ENCODE results near the gene ZC3H7A.

The ZC3H7A gene

DNA sequence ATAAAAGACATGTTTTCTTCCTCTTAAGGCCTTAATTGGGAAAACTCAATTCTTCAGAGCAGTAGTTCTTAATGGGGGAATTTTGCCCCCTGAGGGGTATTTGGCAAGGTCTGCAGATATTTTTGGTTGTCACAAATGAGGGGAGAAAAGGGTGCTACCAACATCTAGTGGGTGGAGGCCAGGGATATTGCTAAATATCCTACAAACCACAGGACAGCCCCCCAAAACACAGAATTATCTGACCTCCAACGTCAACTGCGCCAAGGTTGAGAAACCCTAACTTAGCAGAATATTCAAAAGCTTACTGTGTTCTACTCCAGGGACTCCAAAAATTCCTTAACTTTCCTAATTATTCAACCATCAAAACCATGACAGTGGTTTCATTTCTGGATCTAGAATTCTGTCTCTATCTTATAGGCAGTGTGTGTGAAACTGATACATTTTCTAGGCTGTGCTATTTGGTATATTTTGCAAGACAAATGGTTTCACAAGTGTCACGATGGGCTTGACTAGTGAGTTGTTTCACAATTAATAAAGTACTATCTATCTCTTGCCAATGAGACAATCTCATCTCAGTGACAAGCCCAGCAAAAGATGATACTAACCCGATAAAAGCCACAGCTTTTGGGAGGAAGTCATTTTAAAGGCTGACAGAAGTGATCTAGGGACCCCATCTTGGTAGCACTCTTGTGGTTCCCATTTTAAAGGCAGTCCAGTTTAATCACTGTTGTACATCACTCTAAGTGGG, 69.1 kb downstream of the ZC3H7A start:
- DNase-seq (ENCODE audit: low read depth) = no peak
- no peak overlapping the region for H3K4me3 ChIP-seq (ENCODE audit: low read length)
- TF ChIP-seq, protein P1, sequence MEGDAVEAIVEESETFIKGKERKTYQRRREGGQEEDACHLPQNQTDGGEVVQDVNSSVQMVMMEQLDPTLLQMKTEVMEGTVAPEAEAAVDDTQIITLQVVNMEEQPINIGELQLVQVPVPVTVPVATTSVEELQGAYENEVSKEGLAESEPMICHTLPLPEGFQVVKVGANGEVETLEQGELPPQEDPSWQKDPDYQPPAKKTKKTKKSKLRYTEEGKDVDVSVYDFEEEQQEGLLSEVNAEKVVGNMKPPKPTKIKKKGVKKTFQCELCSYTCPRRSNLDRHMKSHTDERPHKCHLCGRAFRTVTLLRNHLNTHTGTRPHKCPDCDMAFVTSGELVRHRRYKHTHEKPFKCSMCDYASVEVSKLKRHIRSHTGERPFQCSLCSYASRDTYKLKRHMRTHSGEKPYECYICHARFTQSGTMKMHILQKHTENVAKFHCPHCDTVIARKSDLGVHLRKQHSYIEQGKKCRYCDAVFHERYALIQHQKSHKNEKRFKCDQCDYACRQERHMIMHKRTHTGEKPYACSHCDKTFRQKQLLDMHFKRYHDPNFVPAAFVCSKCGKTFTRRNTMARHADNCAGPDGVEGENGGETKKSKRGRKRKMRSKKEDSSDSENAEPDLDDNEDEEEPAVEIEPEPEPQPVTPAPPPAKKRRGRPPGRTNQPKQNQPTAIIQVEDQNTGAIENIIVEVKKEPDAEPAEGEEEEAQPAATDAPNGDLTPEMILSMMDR (IDR thresholded peaks at IDR 0.05; ENCODE audit: insufficient read depth, low read depth, low read length, missing control alignments) = no peak

DNA sequence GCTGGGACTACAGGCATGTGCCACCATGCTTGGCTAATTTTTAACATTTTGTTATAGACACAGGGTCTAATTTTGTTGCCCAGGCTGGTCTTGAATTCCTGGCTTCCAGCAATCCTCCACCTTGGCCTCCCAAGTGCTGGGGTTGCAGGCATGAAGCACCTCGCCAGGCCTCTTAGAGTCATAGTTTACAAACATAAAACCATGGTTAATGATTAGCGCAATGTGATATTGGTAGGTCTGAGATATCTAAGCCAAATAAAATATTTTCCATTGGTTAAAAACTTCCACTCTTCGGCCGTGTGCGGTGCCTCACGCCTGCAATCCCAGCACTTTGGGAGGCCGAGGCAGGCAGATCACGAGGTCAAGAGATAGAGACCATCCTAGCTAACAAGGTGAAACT, 71.0 kb downstream of the ZC3H7A start:
- DNase-seq (ENCODE audit: low read depth) = no peak
- no peak overlapping the region for H3K4me3 ChIP-seq (ENCODE audit: low read length)
- TF ChIP-seq, protein P1 (IDR thresholded peaks at IDR 0.05; ENCODE audit: insufficient read depth, low read depth, low read length, missing control alignments) = no peak

DNA sequence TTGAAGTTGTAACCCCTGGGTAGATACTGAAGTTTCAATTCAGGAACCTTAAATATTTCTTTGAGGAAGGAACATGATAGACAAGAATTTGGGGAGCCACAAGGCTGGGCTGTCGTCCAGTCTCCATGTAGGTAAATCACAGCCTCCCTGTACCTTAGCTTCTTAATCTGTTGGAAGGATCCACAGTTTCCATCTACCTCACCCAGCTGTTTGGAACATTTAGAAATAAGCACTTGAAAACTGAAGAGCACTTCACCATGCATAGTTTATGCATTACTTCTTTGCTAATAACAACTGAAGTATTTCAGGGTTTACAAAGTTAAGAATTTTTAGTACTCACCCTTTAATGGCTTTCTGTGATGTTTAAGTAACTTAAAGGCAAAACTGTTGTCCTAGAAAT, 71.6 kb downstream of the ZC3H7A start:
- TF ChIP-seq, protein P1 (IDR thresholded peaks at IDR 0.05; ENCODE audit: insufficient read depth, low read depth, low read length, missing control alignments) = no peak
- no peak overlapping the region for H3K4me3 ChIP-seq (ENCODE audit: low read length)
- no peak for DNase-seq (ENCODE audit: low read depth)

DNA sequence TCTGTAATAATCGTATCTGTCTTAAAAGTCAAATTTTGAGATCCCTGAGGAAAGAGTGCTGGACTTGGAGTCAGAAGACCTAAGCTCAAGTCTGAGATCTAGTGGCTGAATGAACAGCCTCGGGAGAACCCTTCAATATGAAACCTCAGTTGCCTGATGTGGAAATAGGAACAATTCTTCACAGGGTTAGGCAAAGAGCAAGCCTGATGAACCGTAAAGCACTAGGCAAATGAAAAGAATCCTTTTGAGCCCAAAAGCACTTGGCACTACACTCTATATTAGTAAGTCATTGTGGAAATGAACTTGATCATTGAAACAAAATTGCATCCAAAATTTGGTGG, 74.6 kb downstream of the ZC3H7A start:
- TF ChIP-seq, protein P1 (IDR thresholded peaks at IDR 0.05; ENCODE audit: insufficient read depth, low read depth, low read length, missing control alignments) = no peak
- H3K4me3 ChIP-seq (ENCODE audit: low read length) = no peak overlapping the region

DNA sequence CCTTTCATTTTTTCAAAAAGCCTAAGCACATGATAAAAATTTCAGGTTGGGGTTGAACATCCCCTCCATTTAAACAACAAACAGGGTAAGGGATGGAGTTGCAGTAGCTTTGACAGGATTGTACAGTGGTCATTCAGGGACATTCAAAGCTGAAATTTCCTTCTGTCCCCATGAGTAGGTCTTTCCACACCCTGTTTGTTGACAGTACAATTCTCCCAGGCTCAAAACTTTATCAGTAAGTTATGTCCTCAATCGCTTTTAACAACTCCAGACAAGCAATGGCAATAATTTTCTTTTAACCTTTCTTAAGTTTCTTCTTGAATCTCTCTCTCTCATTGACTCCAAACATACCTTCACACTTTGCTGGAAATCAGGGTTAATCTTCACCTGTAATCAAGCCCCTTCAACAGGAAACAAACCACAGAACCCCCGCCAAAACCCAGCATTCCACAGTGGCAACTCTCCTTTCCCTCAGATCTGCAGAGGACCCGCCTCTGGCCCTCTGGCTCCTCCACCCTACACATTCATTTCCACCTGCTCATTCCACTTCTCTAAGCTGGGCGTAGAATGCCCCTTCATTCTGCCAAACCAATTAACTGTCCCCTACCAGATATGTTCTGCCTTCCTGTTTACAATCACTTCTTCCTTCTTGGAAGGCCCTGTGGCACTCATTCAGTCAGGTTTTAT, 75.1 kb downstream of the ZC3H7A start:
- TF ChIP-seq, protein P1 (IDR thresholded peaks at IDR 0.05; ENCODE audit: insufficient read depth, low read depth, low read length, missing control alignments) = no peak
- H3K4me3 ChIP-seq (ENCODE audit: low read length) = no peak overlapping the region
- DNase-seq (ENCODE audit: low read depth) = no peak

More for the DNA sequence above, 74.6 kb downstream of the ZC3H7A start:
- no peak for DNase-seq (ENCODE audit: low read depth)

DNA sequence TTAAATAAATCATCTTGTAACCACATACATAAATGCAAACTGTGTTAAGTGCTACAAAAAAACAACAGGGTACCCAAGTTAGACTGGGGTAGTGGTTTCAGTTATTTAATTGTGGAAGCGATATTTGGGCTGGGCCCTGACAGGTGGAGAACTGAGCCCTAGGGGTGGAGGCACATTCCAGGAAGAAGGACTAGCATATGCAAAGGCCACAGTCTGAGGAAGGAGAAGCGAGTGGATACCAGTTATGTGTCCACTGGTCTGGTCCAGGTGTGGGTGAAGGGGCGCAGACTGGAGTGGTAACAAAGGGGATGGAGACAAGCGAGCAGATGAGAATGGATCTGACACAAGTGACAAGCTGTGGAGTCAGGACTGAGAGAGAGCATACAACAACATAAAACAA, 77.3 kb downstream of the ZC3H7A start:
- no peak for DNase-seq (ENCODE audit: low read depth)
- H3K4me3 ChIP-seq (ENCODE audit: low read length) = no peak overlapping the region
- TF ChIP-seq, protein P1 (IDR thresholded peaks at IDR 0.05; ENCODE audit: insufficient read depth, low read depth, low read length, missing control alignments) = no peak
